GM19099 (cell line): Measurements from ENCODE around the gene ZNF846.

Experiments
- POLR2A ChIP-seq: IDR thresholded peaks from 3 replicates; pipeline ENCODE4 v1.6.1; 2011; ENCODE audit warnings: low read depth; ENCODE audit not compliant: insufficient read length; ENCODE audit errors: extremely low read depth

ZNF846 gene

DNA sequence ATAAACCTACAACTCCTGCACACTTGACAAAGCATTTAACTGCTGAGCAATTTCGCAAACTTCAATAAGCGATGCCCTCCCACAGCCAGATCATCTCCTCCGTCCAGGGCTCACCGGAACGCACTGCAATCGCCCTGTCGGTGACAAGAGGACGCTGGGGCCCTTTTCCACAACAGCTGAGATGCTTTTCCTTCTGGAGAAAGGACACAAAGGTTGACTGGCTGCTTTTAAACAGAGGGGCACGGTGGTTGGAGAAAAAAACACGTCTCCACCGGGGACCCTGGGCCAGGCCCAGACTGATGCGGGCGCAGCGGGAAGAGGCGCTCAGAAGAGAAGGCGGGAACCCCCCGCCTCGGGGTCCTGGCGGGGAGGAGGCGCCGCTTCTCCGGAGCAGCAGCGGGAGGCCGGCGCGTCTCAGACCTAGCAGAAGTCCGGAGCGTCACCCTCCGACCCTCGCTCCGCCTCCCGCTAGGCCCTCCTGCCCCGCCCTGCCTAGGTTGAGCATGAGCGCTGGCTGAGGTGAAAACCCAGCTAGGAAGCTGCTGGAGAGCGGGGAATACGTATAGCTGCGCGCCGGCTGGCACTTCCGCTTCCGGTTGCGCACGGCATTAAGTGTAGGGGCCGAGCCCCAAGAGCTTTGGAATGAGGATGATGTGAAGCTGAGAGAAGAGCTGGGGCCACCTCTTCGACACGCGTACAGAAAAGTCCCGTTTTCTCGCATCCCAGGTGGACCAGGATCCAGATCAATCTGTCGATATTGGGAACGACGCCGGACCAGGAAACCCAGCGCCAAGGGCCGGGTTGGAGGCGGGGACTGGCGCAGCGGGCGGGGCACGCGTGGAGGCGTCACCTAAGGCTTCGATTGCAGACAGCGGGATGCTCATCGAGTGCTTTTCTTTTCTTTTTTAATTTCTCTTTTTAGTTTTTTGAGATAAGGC lies at the start of gene ZNF846:
Gene ZNF846 (minus strand): TSS at position 564 of the 938 bp plus-strand sequence. CDS start 3,788 bp downstream, outside the sequence.
- peak; percentile 77 for TF ChIP-seq POLR2A

DNA sequence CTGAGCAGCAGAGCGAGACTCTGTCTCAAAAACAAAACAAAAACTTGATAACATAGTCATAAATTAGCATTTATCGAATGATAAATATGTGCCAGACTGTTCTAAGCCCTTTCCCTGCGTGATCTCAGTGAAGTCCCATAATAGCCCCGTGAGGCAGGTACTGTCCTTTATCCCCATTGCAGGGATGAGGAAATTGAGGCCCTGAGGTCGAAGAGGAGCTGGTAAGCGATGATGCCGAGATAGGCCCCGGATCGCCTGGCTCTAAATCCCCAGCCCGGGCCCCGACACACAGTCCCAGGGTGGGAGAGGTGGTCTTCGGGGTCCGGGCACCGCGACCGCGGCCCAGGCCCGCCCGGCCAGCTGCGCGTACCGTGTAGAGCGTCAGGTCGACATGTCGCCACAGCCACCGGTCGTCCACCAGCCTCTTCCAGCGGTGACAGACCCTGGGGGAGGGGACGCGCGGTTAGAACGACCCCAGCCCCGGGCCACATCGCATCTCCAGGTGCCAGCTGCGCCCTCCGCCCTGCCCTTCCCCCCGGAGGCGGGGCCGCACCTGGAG lies 49.7 kb upstream of the ZNF846 start:
- no peak for TF ChIP-seq POLR2A

DNA sequence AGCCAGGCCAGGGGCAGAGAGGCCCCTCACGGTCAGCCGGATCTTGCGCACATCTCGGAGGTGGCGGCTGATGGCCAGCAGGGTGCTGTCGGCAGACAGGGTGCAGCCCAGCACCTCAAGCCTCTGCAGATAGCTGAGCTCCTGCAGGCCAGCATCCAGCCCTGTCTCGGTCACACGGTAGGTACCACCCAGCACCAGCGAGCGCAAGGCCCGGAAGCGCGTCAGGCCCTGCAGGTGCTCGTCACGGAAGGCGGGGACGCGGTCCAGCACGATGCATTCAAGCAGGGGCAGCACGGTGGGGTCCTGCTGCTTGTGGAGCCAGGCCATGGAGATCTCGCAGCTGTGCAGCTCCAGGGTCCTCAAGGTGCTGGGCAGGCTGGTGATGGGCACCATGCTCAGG lies 42.6 kb upstream of the ZNF846 start:
- no peak for TF ChIP-seq POLR2A

DNA sequence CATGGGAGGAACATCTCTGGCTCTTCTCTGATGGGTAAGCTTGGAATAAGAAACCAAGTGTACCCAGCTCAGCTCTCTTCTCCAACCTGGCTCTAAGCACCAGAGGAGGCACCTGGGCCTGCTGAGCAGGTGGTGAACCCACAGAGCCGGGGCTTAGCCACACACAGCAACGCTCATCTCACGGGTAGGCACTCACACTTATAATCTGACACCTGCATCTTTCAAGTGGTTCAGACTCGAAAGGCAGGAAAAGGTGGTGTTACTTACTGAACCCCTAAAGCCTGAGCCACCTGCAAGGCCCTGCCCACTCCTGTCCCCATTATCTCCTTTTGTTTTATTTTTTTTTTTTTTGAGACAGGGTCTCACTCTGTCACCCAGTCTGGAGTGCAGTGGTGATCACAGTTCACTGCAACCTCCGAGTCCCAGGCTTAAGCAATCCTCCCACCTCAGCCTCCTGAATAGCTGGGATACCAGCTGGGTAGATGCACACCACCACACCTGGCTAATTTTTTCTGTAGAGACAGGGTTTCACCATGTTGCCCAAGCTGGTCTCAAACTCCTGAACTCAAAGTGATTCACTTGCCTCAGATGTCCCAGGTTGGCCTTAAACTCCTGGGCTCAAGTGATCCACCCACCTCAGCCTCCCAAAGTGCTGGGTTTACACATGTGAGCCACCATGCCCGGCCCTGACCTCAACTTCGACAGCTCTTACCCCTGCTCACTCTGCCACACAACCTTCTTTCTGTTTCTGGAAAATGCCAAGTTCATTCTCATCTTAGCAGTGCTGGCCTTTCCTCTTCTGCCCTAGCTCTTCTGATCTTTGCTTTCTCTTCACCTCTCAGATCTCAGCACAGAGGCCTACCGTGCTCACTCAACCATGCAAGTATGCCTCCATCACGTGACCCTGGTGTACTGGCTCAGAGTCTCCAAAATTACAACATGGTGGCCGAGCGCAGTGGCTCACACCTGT lies 40.6 kb upstream of the ZNF846 start:
- no peak for TF ChIP-seq POLR2A

DNA sequence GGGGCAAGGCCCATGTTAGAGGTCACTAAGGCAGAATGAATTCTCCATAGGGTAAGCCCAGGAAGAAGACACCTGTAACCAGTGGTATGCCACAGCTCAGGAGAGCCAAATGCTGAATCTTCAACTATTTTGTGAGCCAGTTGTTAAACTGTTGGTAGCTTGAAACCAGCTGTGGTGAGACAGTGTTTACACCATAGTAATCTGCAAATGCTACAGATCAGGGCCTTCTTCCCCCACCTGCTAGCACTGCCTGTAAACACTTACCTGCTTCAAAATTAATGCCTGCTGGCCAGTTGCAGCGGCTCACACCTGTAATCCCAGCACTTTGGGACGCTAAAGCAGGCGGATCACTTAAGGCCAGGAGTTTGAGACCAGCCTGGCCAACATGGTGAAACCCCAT lies 38.3 kb upstream of the ZNF846 start:
- TF ChIP-seq POLR2A = no peak

DNA sequence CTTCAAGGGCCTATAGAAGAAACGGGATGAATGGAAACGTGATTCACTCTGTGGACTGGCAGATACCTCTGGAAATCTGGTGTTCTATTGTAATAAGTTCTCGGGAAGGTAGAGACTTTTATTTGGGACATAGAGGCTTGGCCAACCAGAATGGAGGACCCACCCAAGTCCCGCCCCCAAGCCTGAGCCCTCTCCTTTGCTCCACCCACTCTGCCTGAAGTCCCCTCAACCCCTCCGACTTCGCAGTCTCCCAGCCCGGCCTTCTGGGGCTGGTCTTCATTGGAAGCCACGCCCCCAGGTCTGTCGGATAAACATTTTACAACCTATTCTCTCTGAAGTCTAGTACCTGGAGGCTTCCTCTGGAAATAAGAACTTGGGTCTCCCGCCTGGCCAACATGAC lies 33.4 kb upstream of the ZNF846 start:
- no peak for TF ChIP-seq POLR2A

DNA sequence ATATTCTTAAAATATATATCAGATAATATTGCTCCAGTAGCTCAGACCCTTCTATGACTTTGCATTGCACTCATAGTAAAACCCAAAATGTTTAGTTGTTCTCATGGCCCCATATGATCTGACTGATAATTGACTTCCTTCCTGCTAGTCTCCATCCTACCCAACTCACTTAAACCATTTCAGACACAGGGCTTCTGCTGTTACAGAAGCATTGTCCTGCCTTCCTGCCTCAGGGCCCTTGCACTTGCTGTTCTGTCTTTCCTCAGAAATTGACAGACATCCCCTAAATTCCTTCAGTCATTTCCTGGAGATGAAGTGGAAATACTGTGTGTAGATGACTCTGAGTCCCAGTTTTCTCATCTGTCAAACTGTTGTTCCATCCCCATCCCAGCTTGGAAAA lies 30.6 kb upstream of the ZNF846 start:
- no peak for TF ChIP-seq POLR2A

DNA sequence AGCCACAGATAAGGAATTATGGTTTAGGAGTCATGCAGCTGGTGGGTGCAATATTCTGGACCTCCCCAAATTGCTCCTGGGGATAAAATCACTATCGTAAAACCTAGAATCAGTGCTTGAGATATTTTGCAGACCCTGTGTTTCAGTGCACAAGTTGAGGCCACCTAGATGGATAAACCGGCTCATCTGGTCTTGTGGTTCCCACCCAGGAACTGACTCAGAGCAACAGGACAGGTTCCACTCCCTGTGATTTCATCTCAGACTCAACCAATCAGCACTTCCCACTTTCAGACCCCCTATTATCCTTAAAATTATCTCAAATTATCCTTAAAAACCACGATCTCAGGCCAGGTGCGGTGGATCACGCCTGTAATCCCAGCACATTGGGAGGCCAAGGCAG lies 29.3 kb upstream of the ZNF846 start:
- no peak for TF ChIP-seq POLR2A

DNA sequence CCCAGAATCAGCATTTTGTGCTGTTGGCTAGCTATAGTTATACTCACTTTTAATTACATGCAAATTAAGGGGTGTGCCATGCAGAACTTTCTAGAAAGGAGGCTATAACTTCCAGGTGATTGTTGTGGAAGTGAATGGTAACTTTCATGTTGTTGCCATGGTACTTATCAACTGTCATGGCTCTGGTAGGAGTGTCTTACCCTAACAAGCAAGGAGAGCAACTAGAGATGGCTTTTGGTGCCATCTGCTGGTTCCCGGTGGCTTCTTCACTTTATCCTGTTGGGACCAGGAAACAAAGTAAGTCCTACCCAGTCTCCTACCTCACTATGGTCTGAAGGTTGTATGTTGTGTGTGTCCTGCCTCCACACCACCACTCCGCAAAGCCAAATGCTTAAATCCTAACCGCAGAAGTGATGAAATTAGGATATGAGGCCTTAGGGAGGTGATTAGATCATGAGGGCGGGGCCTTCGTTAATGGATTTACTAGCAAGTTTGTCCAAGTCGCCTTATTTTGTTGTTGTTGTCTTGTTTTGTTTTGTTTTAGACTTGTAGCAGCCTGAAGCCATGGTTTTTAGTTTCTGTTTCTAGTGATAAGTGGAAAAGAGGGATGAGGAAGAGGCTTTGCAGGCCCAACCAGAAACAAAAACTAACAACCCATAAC lies 27.7 kb upstream of the ZNF846 start:
- TF ChIP-seq POLR2A = no peak

DNA sequence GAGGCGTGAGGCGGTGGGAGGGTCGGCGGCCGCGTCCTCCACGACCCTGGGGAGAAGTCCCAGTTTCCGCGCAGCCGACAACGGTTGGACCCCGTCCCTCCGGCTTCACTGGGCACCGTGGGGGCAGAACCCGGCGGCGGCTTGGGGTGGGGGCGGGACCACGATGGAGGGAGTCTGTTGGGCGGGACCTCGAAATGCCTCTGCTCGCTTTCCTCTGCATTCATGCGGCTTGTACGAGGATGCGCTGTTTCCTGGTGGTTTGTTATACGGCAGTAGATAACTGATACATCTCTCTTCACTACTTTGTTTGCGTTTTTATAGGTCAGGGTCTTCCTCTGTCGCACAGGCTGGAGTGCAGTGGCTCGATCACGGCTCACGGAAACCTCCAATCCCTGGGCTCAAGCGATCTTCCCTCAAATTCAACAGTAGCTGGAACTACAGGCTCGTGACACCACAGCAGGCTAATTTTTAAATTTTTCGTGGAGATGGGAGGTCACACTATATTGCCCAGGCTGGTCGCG lies 24.6 kb upstream of the ZNF846 start:
- no peak for TF ChIP-seq POLR2A

DNA sequence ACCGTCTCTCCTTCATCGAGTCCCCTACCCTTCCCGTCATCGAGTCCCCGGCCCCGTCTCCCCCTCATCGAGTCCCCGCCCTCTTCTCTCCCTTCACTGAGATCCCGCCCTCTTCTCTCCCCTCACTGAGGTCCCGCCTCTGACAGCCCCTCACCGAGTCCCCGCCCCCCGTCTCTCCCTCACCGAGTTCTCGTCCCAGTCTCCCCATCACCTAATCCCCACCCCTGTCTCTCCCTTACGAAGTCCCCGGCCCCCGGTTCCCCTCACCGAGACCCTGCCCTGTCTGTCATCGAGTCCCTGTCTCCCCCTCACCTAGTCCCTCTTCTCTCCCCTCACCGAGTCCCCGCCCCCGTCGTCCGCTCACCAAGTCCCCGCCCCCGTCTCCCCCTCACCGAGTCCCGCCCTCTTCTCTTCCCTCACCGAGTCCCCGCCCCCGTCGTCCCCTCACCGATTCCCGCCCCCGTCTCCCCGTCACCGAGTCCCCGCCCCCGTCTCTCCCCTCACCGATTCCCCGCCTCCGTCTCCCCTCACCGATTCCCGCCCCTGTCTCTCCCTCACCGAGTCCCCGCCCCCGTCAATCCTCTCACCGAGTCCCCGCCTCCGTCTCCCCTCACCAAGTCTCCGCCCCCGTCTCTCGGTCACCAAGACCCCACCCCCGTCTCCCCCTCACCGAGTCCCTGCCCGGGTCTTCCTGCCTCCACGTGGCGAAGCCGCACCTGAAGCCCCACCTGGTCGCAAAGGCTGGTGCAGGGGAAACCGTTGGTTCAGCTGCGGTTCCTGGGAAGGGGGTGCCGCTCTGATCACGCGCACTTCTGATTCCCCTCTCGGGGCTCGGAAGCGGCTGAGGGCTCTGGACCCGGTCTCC lies 23.9 kb upstream of the ZNF846 start:
- no peak for TF ChIP-seq POLR2A

DNA sequence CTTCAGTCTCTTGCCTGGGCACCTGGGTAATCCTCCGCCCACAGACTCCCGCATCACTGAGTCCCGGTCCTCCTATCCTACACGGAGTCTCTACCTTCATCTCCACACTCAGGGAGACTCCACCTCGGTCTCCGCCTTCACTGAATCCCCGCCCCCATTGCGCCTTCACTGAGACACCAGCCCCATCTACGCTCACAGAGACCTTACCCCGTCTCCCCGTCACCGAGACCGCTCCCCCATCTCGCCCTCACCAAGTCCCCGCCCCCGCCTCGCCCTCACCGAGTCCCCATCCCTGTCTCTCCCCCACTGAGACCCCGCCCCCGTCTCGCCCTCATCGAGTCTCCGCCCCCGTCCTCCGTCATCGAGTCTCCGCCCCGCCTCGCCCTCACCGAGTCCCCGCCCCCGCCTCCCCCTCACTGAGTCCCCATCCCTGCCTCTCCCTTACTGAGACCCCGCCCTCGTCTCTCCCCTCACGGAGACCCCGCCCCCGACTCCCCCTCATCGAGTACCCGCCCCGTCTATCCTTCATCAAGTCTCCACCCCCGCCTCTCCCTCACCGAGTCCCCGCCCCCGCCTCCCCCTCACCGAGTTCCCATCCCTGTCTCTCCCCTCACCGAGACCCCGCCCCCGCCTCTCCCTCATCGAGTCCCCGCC lies 23.1 kb upstream of the ZNF846 start:
- TF ChIP-seq POLR2A = no peak

DNA sequence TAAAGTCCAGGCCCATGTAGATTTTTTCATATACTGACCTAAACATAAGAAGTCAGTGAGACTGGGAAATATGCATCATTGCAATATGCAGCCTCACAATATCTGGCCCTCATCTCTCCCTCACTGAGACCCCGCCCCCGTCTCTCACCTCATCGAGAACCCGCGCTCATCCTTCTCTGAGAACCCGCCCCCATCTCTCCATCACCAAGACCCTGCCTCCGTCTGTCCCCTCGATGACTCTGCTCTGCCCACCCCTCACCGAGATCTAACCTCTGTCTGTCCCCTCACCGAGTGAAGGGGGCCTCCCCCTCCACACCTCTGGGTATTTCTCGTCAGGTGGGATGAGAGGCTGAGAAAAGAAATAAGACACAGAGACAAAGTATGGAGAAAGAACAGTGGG lies 20.5 kb upstream of the ZNF846 start:
- no peak for TF ChIP-seq POLR2A
